Fibroblast of pulmonary artery (primary cell): ENCODE data around the gene CD34.

Source experiments
- DNase-seq: peaks from one replicate; pipeline ENCODE4 v3.0.0-alpha.2; 2010; ENCODE audit warnings: low read depth
- H3K4me3 ChIP-seq: replicated peaks from 2 replicates; pipeline ENCODE4 v1.5.1; 2011; ENCODE audit warnings: low read depth, mild to moderate bottlenecking, control low read depth, low read length, moderate library complexity
- CTCF ChIP-seq: IDR thresholded peaks from 2 replicates; pipeline ENCODE4 v1.5.1; 2011; ENCODE audit warnings: mild to moderate bottlenecking, control low read depth, low read length, inconsistent platforms; ENCODE audit errors: missing control alignments

The CD34 gene

GRCh38 chr1:207850621-207851407, 60.1 kb downstream of the CD34 start:
- no peak for TF ChIP-seq CTCF
- H3K4me3 ChIP-seq, result no peak overlapping the region

GRCh38 chr1:207849646-207850045, 61.3 kb downstream of the CD34 start:
- no peak for DNase-seq
- TF ChIP-seq CTCF, result no peak
- H3K4me3 ChIP-seq, result no peak overlapping the region

More at GRCh38 chr1:207850621-207851407, 60.1 kb downstream of the CD34 start:
- DNase-seq, result no peak

GRCh38 chr1:207849016-207849415, 61.9 kb downstream of the CD34 start:
- no peak for DNase-seq
- H3K4me3 ChIP-seq, result no peak overlapping the region
- no peak for TF ChIP-seq CTCF

GRCh38 chr1:207848234-207848633, 62.7 kb downstream of the CD34 start:
- DNase-seq, result peak; percentile 77
- no peak for TF ChIP-seq CTCF
- H3K4me3 ChIP-seq, result no peak overlapping the region

- peak; percentile 58 for DNase-seq
- no peak for TF ChIP-seq CTCF
Measured at GRCh38 chr1:207847116-207847515, 63.8 kb downstream of the CD34 start.

GRCh38 chr1:207845109-207845508, 65.8 kb downstream of the CD34 start:
- H3K4me3 ChIP-seq, result no peak overlapping the region
- DNase-seq, result no peak
- no peak for TF ChIP-seq CTCF

More at GRCh38 chr1:207847116-207847515, 63.8 kb downstream of the CD34 start:
- H3K4me3 ChIP-seq, result no peak overlapping the region

GRCh38 chr1:207844371-207844770, 66.6 kb downstream of the CD34 start:
- peak; percentile 69 for DNase-seq
- TF ChIP-seq CTCF, result no peak
- H3K4me3 ChIP-seq, result no peak overlapping the region
